IPS-18a (cell line): ENCODE measurements around the gene ARHGEF10L.

ENCODE experiments used
- H3K27ac ChIP-seq: one replicate; pipeline ENCODE4 v1.5.1; 2013; ENCODE audit warnings: low read length
- H3K27me3 ChIP-seq: one replicate; pipeline ENCODE4 v1.6.1; 2013; ENCODE audit warnings: mild to moderate bottlenecking, low read length; ENCODE audit not compliant: control insufficient read depth, insufficient read depth
- H3K36me3 ChIP-seq: one replicate; pipeline ENCODE4 v1.6.1; 2013; ENCODE audit warnings: low read depth, low read length; ENCODE audit not compliant: control insufficient read depth
- H3K4me1 ChIP-seq: one replicate; pipeline ENCODE4 v1.6.1; 2013; ENCODE audit warnings: low read depth, low read length; ENCODE audit not compliant: control insufficient read depth
- H3K4me3 ChIP-seq: one replicate; pipeline ENCODE4 v1.5.1; 2013; ENCODE audit warnings: low read length
- H3K9ac ChIP-seq: one replicate; pipeline ENCODE4 v1.6.1; 2013; ENCODE audit warnings: mild to moderate bottlenecking, low read length, moderate library complexity
- H3K9me3 ChIP-seq: one replicate; pipeline ENCODE4 v1.6.1; 2013; ENCODE audit warnings: low read depth, low read length; ENCODE audit not compliant: control insufficient read depth

ARHGEF10L gene

DNA sequence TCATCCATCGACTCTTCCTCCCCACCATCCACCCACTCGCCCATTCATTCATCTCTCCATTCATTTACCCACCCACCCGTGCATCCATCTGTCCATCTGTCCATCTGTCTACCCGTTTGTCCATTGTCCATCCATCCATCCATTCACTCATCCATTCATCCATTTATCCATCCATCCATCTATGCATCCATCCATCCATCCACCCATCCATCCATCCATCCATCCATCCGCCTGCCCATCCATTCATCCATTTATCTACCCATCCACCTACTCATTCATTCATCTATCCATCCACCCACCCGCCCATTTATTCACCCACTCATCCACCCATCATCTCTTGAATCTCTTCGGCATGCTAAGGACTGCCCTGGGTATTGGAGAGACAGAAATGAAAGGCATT is 18.5 kb downstream of the ARHGEF10L start:
- Histone ChIP-seq H3K27me3 (no peaks in the 10 kb centered on the region), H3K4me1 (peaks cover 27% of the 10 kb centered on the region), H3K9ac (no peak overlapping the region), H3K27ac (no peak overlapping the region), H3K9me3 (no peaks in the 10 kb centered on the region), H3K4me3 (no peak overlapping the region), H3K36me3 (no peaks in the 10 kb centered on the region)

DNA sequence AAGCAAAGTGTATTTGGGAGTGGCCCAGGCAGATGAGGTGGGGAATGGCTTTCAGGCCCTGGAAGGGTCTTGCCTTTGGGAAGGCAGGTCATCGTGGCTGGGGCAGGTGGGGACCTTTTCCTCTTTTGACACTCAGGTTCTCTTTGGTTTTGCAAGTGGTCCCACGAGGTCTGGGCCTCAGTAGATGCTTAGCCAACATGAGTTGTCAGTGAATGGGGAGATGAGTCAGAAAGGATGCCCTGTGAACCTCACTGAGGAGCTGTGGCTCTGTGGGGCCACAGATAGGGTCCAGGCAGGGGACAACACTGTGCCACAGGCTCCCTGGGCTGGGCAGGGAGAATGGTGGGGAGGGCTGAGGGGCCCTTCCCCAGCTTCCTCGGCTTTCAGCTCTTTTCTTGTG is 19.0 kb downstream of the ARHGEF10L start:
- H3K36me3 ChIP-seq = no peaks in the 10 kb centered on the region
- peaks cover 27% of the 10 kb centered on the region for H3K4me1 ChIP-seq
- no peaks in the 10 kb centered on the region for H3K9me3 ChIP-seq
- no peak overlapping the region for H3K9ac ChIP-seq
- H3K4me3 ChIP-seq = no peak overlapping the region
- no peaks in the 10 kb centered on the region for H3K27me3 ChIP-seq
- no peak overlapping the region for H3K27ac ChIP-seq

DNA sequence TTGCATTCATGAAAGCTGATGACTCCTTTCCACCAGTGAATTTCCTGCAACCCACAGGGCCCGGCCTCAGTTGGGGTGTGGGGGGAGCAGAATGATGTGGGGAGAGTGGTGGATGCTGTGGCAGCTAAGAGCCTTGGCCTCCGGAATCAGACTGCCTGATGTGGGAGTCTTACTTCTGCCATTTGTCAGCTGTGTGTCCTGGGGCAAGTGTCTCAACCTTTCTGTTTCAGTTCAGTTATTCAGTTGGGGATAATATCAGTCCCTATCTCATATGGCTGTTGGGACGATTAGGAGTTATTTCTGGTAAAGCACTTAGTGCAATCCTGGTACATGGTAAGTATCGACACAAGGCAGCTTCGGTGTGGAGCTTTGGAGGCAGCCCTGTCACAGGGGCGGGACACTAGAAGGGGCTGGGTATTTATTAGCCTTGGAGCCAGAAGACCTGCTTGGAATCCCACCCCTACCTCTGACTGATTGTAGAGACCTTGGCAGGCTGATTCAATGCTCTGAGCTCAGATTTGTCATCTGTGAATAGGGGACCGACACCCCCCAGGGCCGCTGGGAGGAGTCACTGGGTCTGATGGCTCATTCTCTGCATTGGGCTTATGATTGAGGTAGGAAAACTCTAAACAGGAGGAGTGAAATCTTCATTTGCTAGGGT is 19.6 kb downstream of the ARHGEF10L start:
- Histone ChIP-seq H3K4me1 (peaks cover 23% of the 10 kb centered on the region), H3K9me3 (no peaks in the 10 kb centered on the region), H3K27ac (no peak overlapping the region), H3K36me3 (no peaks in the 10 kb centered on the region), H3K27me3 (no peaks in the 10 kb centered on the region), H3K9ac (no peak overlapping the region), H3K4me3 (no peak overlapping the region)

DNA sequence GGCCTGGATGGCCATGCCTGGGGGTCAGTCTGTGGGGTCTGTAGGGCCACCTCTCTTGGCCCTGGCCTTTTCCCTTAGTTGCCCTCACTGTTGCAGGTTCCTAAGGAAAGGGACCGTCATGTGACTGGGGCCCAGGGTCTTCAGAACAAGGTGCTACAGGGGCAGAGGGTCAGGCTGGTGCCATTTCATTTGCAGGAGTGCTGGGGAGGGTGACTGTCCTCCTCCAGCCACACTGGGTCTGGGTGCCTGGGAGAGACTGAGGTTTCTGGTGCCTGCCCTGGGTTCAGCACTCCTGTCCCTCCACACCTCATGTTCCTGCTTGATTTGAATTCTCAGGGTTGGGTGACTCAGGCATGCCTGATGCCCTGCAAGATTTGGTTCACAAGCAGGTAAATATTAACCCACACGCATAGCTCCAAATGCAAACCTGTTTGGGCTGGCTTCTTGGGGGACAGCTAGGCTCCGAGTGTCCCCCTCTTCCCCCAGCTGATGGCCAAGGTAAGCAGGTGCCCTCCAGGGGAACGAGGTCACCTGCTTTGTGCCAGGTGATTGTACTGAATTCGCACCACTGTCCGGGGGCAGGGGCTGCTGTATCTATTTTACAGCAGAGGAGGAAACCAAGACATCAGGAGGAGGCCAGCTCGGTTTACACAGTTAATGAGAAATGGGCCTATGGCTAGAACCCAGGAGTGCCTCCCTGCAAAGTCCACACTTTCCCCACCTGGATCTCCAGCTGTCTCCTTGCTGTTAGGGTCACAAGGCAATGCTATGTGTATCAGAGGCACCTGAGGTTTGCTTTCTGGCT is 20.3 kb downstream of the ARHGEF10L start:
- no peak overlapping the region for H3K9ac ChIP-seq
- H3K36me3 ChIP-seq = no peaks in the 10 kb centered on the region
- no peak overlapping the region for H3K27ac ChIP-seq
- H3K9me3 ChIP-seq = no peaks in the 10 kb centered on the region
- peaks cover 30% of the 10 kb centered on the region for H3K4me1 ChIP-seq
- no peaks in the 10 kb centered on the region for H3K27me3 ChIP-seq
- H3K4me3 ChIP-seq = no peak overlapping the region

DNA sequence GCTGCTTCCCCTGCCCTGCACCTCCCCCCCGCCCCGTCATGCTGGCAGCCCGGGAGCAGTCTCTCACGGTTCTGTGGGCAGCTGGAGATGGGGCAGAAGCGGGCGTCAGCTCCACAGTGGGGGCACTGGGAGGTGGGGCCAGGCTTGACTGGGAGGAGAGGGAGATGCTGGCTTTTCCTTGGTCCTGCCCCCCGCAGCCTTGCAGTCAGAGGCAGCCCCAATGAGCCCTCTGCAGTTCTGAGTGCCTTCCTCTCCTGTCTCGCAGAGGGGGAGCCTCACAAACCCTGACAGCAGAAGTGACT is 21.7 kb downstream of the ARHGEF10L start:
- Histone ChIP-seq H3K27ac (no peak overlapping the region), H3K9me3 (no peaks in the 10 kb centered on the region), H3K4me1 (peaks cover 44% of the 10 kb centered on the region), H3K9ac (no peak overlapping the region), H3K27me3 (no peaks in the 10 kb centered on the region), H3K36me3 (no peaks in the 10 kb centered on the region), H3K4me3 (no peak overlapping the region)

DNA sequence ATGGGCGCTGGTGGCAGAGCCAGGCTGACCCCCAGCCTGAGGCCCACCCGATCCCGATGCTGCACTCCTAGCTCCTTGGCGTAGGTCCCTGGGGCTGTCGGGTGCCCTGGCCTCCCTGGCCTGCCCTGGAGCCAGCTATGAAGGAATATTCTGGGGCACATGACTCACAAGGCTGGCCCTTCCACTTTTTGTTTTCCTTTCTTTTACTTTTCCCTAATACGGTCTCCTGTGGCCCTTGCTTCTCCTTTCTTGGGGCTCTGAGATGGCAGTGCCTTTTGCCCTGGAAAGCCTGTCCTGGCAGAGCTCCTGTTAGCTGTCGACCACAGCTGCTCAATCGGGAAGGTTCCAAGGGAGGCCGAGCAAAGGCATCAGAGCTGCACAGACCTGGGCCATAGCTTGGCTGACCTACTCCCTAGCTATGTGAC is 22.1 kb downstream of the ARHGEF10L start:
- Histone ChIP-seq H3K4me1 (peaks cover 41% of the 10 kb centered on the region), H3K27me3 (no peaks in the 10 kb centered on the region), H3K4me3 (no peak overlapping the region), H3K36me3 (no peaks in the 10 kb centered on the region), H3K27ac (no peak overlapping the region), H3K9me3 (no peaks in the 10 kb centered on the region), H3K9ac (no peak overlapping the region)

DNA sequence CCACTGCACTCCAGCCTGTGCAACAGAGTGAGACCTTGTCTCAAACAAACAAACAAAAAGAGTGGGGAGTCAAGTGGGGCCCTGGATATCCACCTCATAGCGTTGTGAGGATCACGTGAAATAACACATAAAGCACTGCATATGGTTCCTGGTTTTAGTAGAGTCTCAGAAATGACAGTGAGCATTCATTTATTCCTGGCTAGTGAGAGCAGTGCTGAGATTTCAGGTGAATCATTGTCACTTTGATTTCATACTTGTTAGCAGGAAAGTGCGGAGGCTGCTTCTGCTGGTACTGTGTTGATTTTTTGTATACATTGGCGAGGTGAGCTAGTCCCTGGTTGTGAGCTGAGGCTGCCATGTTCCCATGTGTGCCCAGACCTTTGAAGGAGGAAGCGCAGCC is 22.9 kb downstream of the ARHGEF10L start:
- no peak overlapping the region for H3K9ac ChIP-seq
- H3K27ac ChIP-seq = no peak overlapping the region
- no peaks in the 10 kb centered on the region for H3K27me3 ChIP-seq
- H3K36me3 ChIP-seq = no peaks in the 10 kb centered on the region
- no peak overlapping the region for H3K4me3 ChIP-seq
- no peaks in the 10 kb centered on the region for H3K9me3 ChIP-seq
- H3K4me1 ChIP-seq = peaks cover 37% of the 10 kb centered on the region

DNA sequence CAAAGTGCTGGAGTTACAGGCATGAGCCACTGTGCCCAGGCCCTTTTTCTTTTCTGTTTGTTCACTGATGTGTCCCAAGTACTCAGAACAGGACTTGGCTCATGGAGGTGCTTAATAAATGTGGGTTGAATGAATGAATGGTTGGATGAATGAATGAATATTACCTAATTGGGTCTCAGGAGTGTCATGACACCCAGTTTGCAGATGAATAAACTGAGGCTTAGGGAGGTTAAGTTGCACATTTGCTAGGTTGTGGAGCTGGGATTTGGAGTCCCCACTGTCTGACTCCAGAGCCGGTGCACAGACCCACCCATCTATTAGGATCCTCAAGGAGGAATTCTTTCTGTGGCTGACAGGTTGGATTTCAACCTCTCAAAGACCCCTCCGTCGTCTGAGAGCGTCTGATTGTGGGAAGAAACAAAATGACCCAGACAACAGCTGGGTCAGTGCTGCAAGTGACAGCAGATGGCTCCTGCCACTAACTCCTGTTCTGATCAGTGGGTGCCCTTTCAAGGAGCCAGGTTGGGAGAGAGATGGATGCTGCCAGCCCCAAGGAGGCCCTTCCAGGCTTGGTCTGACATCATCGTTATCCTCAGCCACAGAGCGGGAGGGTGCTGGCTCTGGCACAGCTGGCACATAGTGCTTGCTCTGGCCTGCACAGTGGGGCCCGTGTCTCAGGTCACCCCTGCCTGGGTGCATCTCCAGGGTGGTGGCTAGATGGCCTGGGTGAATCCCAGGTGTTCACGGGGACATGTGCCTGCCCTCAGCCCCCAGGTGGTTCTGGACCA is 24.2 kb downstream of the ARHGEF10L start:
- peaks cover 41% of the 10 kb centered on the region for H3K4me1 ChIP-seq
- H3K27ac ChIP-seq = no peak overlapping the region
- no peak overlapping the region for H3K4me3 ChIP-seq
- no peaks in the 10 kb centered on the region for H3K9me3 ChIP-seq
- H3K36me3 ChIP-seq = no peaks in the 10 kb centered on the region
- no peaks in the 10 kb centered on the region for H3K27me3 ChIP-seq
- no peak overlapping the region for H3K9ac ChIP-seq

DNA sequence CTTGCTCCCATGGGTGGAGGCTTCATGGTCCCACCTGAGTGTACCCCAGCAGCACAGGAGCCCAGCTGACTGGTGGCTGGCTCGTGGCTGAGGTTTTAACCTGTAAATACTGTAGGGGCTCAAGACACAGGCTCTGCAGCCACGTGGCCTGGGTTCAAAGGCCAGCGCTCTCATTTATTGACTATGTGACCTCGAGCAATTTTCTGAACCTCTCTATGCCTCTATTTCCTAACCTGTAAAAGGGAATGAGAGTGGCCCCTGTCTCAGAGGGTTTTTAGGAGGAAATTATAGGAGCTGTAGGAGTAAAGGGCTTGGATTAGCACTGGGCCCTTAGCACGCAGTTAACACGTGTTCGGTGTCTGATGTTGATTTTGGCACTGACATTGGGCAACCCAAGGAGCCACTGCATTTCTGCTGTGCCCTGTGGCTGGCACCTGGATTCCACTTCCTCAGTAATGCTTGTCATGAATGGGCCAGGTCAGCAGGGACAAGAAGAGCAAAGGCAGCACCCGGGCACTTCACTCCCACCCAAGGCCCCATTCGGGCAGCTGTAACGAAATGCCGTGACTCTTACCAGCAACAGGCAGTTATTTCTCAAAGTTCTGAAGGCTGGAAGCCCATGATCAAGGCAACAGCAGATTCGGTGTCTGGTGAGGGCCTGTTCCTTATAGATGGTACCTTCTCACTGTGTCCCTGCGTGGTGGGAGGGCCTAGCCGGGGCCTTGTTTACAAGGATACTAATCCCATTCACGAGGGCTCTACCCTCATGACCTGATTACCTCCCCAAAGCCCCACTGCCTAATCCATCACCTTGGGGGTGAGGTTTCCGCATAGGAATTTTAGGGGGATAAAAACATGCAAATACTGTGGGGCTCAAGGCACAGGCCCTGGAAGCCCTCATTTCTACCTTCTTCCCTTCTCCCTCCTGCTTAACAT is 25.2 kb downstream of the ARHGEF10L start:
- H3K9ac ChIP-seq = no peak overlapping the region

DNA sequence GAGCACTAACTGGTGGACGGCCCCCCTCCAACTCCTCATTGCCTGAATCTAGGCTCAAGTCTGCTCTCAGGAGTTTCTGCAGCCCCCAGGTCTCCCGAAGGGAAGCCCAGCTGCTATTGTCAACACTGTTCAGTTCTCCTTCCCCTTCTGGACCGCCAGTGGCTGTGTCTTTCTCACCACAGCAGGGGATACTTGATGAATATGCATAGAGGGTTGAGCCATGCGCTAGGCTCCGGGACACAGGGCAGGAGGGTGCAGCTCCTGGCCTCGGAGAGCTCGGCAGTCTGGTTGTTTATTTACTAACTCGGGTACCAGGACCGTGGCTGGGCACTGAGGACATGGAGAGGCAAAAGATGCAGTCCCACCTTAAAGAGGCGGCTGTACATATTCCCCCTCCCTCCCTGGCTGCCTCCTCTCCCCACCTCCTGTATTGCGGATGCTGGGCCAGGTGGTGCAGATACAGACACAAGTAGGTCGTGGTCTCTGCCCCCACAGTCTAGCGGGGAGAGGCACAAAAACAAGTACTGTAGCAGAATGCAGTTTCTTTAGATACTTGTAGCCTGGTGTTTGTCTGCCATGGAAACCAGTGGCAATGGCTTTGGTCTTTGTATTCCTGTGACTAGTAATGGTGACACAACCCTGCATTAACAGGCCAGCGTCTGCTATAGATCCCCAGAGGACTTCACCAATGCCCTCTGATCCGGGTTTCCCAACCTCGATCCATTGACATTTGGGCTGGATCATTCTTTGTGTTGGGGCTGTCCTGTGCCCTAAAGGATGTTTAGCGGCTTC is 26.2 kb downstream of the ARHGEF10L start:
- Histone ChIP-seq H3K4me3 (peak overlapping the region; percentile 41), H3K36me3 (no peaks in the 10 kb centered on the region), H3K9me3 (no peaks in the 10 kb centered on the region), H3K4me1 (peaks cover 40% of the 10 kb centered on the region), H3K27ac (peak overlapping the region; percentile 25), H3K27me3 (no peaks in the 10 kb centered on the region), H3K9ac (no peak overlapping the region)

More for the DNA sequence above, 25.2 kb downstream of the ARHGEF10L start:
- H3K27me3 ChIP-seq = no peaks in the 10 kb centered on the region
- peak overlapping the region; percentile 25 for H3K27ac ChIP-seq
- no peaks in the 10 kb centered on the region for H3K9me3 ChIP-seq
- H3K4me3 ChIP-seq = peak overlapping the region; percentile 41
- H3K4me1 ChIP-seq = peaks cover 40% of the 10 kb centered on the region
- no peaks in the 10 kb centered on the region for H3K36me3 ChIP-seq
